IPS-15b (cell line): ENCODE results near the gene HOMER3.
A peak's percentile ranks its signal among the peaks of the same experiment; 100 is the strongest.
"Not testable (repeated sequence)": the region's sequence is repeated elsewhere in the genome, so short reads cannot be mapped to it uniquely, and the experiment has no call there.

Experiments used
- H3K27me3 ChIP-seq: one replicate; pipeline ENCODE4 v1.6.1; 2013; ENCODE audit warnings: low read length; ENCODE audit not compliant: control insufficient read depth, insufficient read depth
- H3K36me3 ChIP-seq: one replicate; pipeline ENCODE4 v1.6.1; 2013; ENCODE audit warnings: low read length; ENCODE audit not compliant: control insufficient read depth, insufficient read depth
- H3K4me1 ChIP-seq: one replicate; pipeline ENCODE4 v1.6.1; 2013; ENCODE audit warnings: mild to moderate bottlenecking, low read length; ENCODE audit not compliant: control insufficient read depth, insufficient read depth
- H3K4me3 ChIP-seq: one replicate; pipeline ENCODE4 v1.5.1; 2013; ENCODE audit warnings: low read depth, low read length
- H3K9ac ChIP-seq: one replicate; pipeline ENCODE4 v1.6.1; 2013; ENCODE audit warnings: low read depth, mild to moderate bottlenecking, low read length
- H3K9me3 ChIP-seq: one replicate; pipeline ENCODE4 v1.6.1; 2013; ENCODE audit warnings: mild to moderate bottlenecking, low read length; ENCODE audit not compliant: control insufficient read depth, insufficient read depth

Gene HOMER3

GRCh38 chr19:18972301-18972811 lies 31.3 kb upstream of the HOMER3 start:
- Histone ChIP-seq H3K4me3 (no peak overlapping the region), H3K4me1 (no peaks in the 10 kb centered on the region), H3K36me3 (no peaks in the 10 kb centered on the region), H3K9me3 (no peaks in the 10 kb centered on the region), H3K9ac (no peak overlapping the region), H3K27me3 (no peaks in the 10 kb centered on the region)

DNA sequence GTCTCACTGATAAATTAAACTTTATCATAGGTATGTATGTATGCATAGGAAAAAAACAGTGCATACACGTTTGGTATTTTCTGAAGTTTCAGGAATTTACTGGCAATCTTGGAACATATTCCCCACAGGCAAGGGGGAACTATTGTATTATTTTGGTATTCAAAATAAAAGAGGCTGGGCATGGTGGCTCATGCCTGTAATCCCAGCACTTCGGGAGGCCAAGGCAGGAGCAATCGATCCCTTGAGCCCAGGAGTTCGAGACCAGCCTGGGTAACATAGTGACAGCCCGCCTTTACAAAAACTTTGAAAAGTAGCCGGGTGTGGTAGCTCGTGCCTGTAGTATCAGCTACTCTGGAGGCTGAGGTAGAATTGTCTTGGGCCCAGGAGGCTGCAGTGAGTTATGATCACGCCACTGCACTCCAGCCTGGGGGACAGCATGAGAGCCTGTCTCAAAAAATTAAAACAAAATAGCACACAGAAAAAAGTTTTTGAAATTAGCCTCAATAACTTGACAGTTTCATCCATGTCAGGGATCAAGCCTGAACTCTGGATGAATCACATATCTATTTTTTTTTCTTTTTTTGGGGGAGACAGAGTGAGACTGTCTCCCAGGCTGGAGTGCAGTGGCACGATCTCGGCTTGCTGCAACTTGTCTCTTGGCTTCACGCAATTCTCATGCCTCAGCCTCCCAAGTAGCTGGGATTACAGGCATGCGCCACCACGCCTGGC lies 29.1 kb upstream of the HOMER3 start:
- Histone ChIP-seq H3K36me3 (no peaks in the 10 kb centered on the region), H3K9me3 (no peaks in the 10 kb centered on the region), H3K27me3 (no peaks in the 10 kb centered on the region), H3K9ac (no peak overlapping the region), H3K4me3 (no peak overlapping the region), H3K4me1 (peaks cover 6% of the 10 kb centered on the region)

GRCh38 chr19:18967358-18968146 lies 26.5 kb upstream of the HOMER3 start:
- no peaks in the 10 kb centered on the region for H3K36me3 ChIP-seq
- H3K9me3 ChIP-seq = no peaks in the 10 kb centered on the region
- no peaks in the 10 kb centered on the region for H3K27me3 ChIP-seq
- H3K9ac ChIP-seq = no peak overlapping the region
- H3K4me1 ChIP-seq = peaks cover 6% of the 10 kb centered on the region
- no peak overlapping the region for H3K4me3 ChIP-seq

- no peak overlapping the region for H3K9ac ChIP-seq
- H3K9me3 ChIP-seq = no peaks in the 10 kb centered on the region
- H3K27me3 ChIP-seq = no peaks in the 10 kb centered on the region
- no peak overlapping the region for H3K4me3 ChIP-seq
- H3K36me3 ChIP-seq = no peaks in the 10 kb centered on the region
- peaks cover 6% of the 10 kb centered on the region for H3K4me1 ChIP-seq
Measured at GRCh38 chr19:18966307-18966706, 25.3 kb upstream of the HOMER3 start.

DNA sequence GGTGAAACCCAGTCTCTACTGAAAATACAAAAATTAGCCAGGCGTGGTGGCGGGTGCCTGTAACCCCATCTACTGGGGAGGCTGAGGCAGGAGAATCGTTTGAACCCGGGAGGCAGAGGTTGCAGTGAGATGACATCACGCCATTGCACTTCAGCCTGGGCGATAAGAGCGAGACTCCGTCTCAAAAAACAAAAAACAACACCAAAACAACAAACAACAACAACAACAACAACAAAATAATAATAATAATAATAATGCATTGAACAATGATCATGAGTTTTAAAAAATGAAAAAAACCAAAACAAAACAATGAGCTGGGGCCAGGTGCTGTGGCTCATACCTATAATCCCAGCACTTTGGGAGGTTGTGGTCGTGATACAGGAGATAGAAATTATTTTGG lies 23.1 kb upstream of the HOMER3 start:
- H3K36me3 ChIP-seq = no peaks in the 10 kb centered on the region
- H3K9ac ChIP-seq = no peak overlapping the region
- no peaks in the 10 kb centered on the region for H3K27me3 ChIP-seq
- H3K4me1 ChIP-seq = peaks cover 6% of the 10 kb centered on the region
- no peak overlapping the region for H3K4me3 ChIP-seq
- no peaks in the 10 kb centered on the region for H3K9me3 ChIP-seq

- Histone ChIP-seq H3K4me1 (peaks cover 4% of the 10 kb centered on the region), H3K9ac (no peak overlapping the region), H3K9me3 (no peaks in the 10 kb centered on the region)
Measured at GRCh38 chr19:18961767-18962620, 21.0 kb upstream of the HOMER3 start.

DNA sequence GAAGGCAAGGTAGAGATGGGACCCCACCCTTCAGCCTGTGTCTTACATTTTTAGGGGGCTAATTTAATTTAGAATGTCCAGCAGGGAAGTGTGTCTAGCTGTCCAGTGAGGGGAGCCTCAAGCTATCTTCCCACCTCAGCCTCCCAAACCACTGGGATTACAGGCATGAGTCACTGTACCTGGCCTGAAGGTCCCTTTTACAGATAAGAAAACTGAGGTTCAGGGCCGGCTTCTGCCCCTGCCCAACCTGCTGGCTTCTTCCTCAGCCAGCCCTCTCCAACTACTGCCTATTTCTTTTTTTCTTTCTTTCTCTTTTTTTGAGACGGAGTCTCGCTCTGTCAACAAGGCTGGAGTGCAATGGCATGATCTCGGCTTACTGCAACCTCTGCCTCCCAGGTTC lies 19.4 kb upstream of the HOMER3 start:
- Histone ChIP-seq H3K9me3 (no peaks in the 10 kb centered on the region), H3K4me3 (no peak overlapping the region), H3K36me3 (no peaks in the 10 kb centered on the region), H3K27me3 (no peaks in the 10 kb centered on the region), H3K4me1 (no peaks in the 10 kb centered on the region), H3K9ac (no peak overlapping the region)

More at GRCh38 chr19:18961767-18962620, 21.0 kb upstream of the HOMER3 start:
- no peaks in the 10 kb centered on the region for H3K36me3 ChIP-seq
- H3K27me3 ChIP-seq = no peaks in the 10 kb centered on the region
- peak overlapping the region; percentile 18 for H3K4me3 ChIP-seq

GRCh38 chr19:18955042-18955441 lies 14.0 kb upstream of the HOMER3 start:
- H3K4me1 ChIP-seq = no peaks in the 10 kb centered on the region
- no peaks in the 10 kb centered on the region for H3K36me3 ChIP-seq
- no peak overlapping the region for H3K9ac ChIP-seq
- H3K27me3 ChIP-seq = no peaks in the 10 kb centered on the region
- H3K9me3 ChIP-seq = no peaks in the 10 kb centered on the region
- H3K4me3 ChIP-seq = no peak overlapping the region

- no peak overlapping the region for H3K9ac ChIP-seq
- H3K36me3 ChIP-seq = no peaks in the 10 kb centered on the region
- no peak overlapping the region for H3K4me3 ChIP-seq
- H3K4me1 ChIP-seq = no peaks in the 10 kb centered on the region
- H3K9me3 ChIP-seq = no peaks in the 10 kb centered on the region
- H3K27me3 ChIP-seq = no peaks in the 10 kb centered on the region
Measured at GRCh38 chr19:18954094-18954493, 13.1 kb upstream of the HOMER3 start.

DNA sequence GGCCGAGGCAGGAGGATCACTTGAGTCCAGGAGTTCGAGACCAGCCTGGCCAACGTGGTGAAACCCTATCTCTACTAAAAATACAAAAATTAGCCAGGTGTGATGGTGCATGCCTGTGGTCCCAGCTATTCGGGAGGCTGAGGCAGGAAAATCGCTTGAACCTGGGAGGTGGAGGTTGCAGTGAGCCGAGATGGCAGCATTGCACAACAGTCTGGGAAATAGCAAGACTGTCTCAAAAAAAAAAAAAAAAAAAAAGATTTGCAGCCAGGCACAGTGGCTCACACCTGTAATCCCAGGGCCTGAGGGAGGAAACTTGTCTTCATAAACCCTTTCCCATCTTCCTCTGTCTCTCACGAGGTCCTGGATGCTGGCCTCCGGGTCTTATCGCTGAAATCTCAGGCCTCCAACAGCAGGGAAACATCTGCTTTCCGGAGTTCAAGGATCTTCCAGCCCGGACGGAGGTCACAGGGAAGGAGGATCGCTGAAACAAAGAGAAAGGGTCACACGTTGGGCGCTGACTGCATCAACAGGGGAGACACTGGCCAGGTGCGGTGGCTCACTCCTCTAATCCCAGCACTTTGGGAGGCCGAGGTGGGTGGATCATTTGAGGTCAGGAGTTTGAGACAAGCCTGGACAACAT lies 11.5 kb upstream of the HOMER3 start:
- not testable (repeated sequence) for H3K9ac ChIP-seq, H3K9me3 ChIP-seq, H3K4me3 ChIP-seq, H3K36me3 ChIP-seq, H3K4me1 ChIP-seq, H3K27me3 ChIP-seq

GRCh38 chr19:18951721-18952281 lies 10.8 kb upstream of the HOMER3 start:
- Histone ChIP-seq H3K36me3 (no peaks in the 10 kb centered on the region), H3K9me3 (no peaks in the 10 kb centered on the region), H3K4me3 (no peak overlapping the region), H3K9ac (no peak overlapping the region), H3K4me1 (no peaks in the 10 kb centered on the region), H3K27me3 (no peaks in the 10 kb centered on the region)
